HepG2 (cell line): Measurements from ENCODE around the gene MYL9. TPM values are rescaled to one million over a fixed set of nuclear protein-coding genes. Genes with fewer than 3 reads are reported as not detected.

Experiments
- ATAC-seq: fragments of 200-7000 bp; cut with Tn5 transposase; 3 replicates; pipeline ENCODE4 v1.9.1; 2020; ENCODE audit warnings: mild to moderate bottlenecking, moderate library complexity
- BruUV-seq: library from RNA; stranded (reverse); fragments of 400-500 nt; replicated peaks from 2 replicates; lab custom pipeline; 2021; lab: Mats Ljungman, UMichigan
- CTCF ChIA-PET: fragments of 300-600 bp; formaldehyde crosslinking; extraction: SDS; loops from one replicate; lab custom pipeline; 2021; ENCODE audit warnings: low total read pairs, inconsistent platforms, low intra/inter-chr PET ratio; lab: Yijun Ruan, JAX
- POLR2A ChIA-PET: fragments of 350-600 bp; sonication (Branson Sonifier 250); formaldehyde crosslinking; loops from one replicate; lab custom pipeline; 2020; ENCODE audit warnings: antibody characterized with exemption, inconsistent platforms; lab: Yijun Ruan, JAX
- DNase-seq: peaks from one replicate; pipeline ENCODE4 v3.0.0-alpha.2; 2015; ENCODE audit warnings: low spot score
- FAIRE-seq: peaks from 3 replicates; lab custom pipeline; 2011; peaks lifted over from hg19 to GRCh38; lab: Jason Lieb, UNC
- H2AFZ ChIP-seq: one replicate; pipeline ENCODE4 v1.6.1; 2011; ENCODE audit warnings: low read length, inconsistent platforms
- H3K27ac ChIP-seq: fragments of 300-600 bp; 3 replicates; pipeline ENCODE4 v1.8.0; 2011; ENCODE audit warnings: mixed run types, mild to moderate bottlenecking, mixed read lengths, low read length, inconsistent platforms; ENCODE audit not compliant: insufficient read depth; ENCODE audit errors: extremely low read length
- H3K27me3 ChIP-seq, 2 experiments: fragments of 200-600 bp in 1 of 2; 2 replicates in 1 of 2; 3 replicates in 1 of 2; pipeline versions ENCODE4 v1.6.0 to v1.8.0; 2011; ENCODE audit warnings: low read length in 2 of 2, mild to moderate bottlenecking in 2 of 2, moderate library complexity in 2 of 2, inconsistent platforms in 1 of 2; ENCODE audit not compliant: insufficient read depth in 2 of 2, control insufficient read depth in 1 of 2
- H3K36me3 ChIP-seq, 2 experiments: fragments of 200-600 bp in 1 of 2; replicated peaks in 1 of 2; 2 replicates in 1 of 2; 3 replicates in 1 of 2; pipeline versions ENCODE4 v1.5.1 to v1.8.0; 2011; ENCODE audit warnings: low read length in 2 of 2, inconsistent platforms in 1 of 2; ENCODE audit not compliant: insufficient read depth in 2 of 2, control insufficient read depth in 1 of 2
- H3K4me1 ChIP-seq: 2 replicates; pipeline ENCODE4 v1.5.1; 2012; ENCODE audit warnings: low read length, inconsistent platforms; ENCODE audit not compliant: insufficient read depth
- H3K4me2 ChIP-seq: 2 replicates; pipeline ENCODE4 v1.6.0; 2011; ENCODE audit warnings: low read depth, low read length, inconsistent platforms
- H3K4me3 ChIP-seq, 3 experiments: fragments of 200-600 bp in 1 of 3; sonication (generic), shearing (Covaris generic) in 1 of 3; replicated peaks in 1 of 3; 2 replicates each; pipeline ENCODE4 v1.5.1; 2011 to 2016; ENCODE audit warnings: low read length in 3 of 3, inconsistent platforms in 2 of 3, low read depth in 2 of 3, mild to moderate bottlenecking in 2 of 3, control low read depth in 1 of 3, mixed read lengths in 1 of 3; ENCODE audit not compliant: insufficient read depth in 1 of 3
- H3K79me2 ChIP-seq: one replicate; pipeline ENCODE4 v1.6.1; 2011; ENCODE audit warnings: low read length, inconsistent platforms; ENCODE audit not compliant: insufficient read depth
- H3K9ac ChIP-seq: 2 replicates; pipeline ENCODE4 v1.6.0; 2011; ENCODE audit warnings: mild to moderate bottlenecking, low read depth, low read length, inconsistent platforms; ENCODE audit not compliant: insufficient read depth
- H3K9me3 ChIP-seq: 2 replicates; pipeline ENCODE4 v1.5.1; 2012; ENCODE audit warnings: mild to moderate bottlenecking, low read length
- H4K20me1 ChIP-seq: 2 replicates; pipeline ENCODE4 v1.6.0; 2011; ENCODE audit warnings: inconsistent platforms, mild to moderate bottlenecking, low read length, moderate library complexity; ENCODE audit not compliant: insufficient read depth
- AFF4 ChIP-seq: sonication (generic); formaldehyde crosslinking; IDR thresholded peaks from 2 replicates; pipeline ENCODE4 v1.4.0; 2020; ENCODE audit warnings: missing genetic modification reagents
- DDIT3 ChIP-seq: sonication (generic); formaldehyde crosslinking; IDR thresholded peaks from 2 replicates; pipeline ENCODE4 v1.4.0; 2020; ENCODE audit warnings: mild to moderate bottlenecking, missing genetic modification reagents
- HOXA3 ChIP-seq: sonication (generic); formaldehyde crosslinking; IDR thresholded peaks from 2 replicates; pipeline ENCODE4 v1.5.0; 2020; ENCODE audit warnings: missing genetic modification reagents
- KDM4B ChIP-seq: sonication (generic); formaldehyde crosslinking; IDR thresholded peaks from 2 replicates; pipeline ENCODE4 v1.4.0; 2020; ENCODE audit warnings: missing genetic modification reagents
- KLF9 ChIP-seq: IDR thresholded peaks from 2 replicates; pipeline ENCODE4 v1.6.1; 2016; ENCODE audit warnings: low read depth
- MAFF ChIP-seq: IDR thresholded peaks from 2 replicates; pipeline ENCODE4 v1.6.1; 2011; ENCODE audit warnings: low read depth, low read length, improper control_type of control experiment
- POLR2G ChIP-seq: fragments of 200-400 bp; formaldehyde crosslinking; IDR thresholded peaks from 2 replicates; pipeline ENCODE4 v1.6.1; 2018; ENCODE audit warnings: mild to moderate bottlenecking, low read depth, low read length, moderate library complexity
- TFDP1 ChIP-seq: IDR thresholded peaks from 2 replicates; pipeline ENCODE4 v1.6.1; 2016; ENCODE audit warnings: missing compliant biosample characterization, missing genetic modification reagents, borderline replicate concordance
- YEATS2 ChIP-seq: sonication (generic); formaldehyde crosslinking; IDR thresholded peaks from 2 replicates; pipeline ENCODE4 v1.4.0; 2020; ENCODE audit warnings: missing genetic modification reagents, borderline replicate concordance
- ZBTB20 ChIP-seq: sonication (generic); formaldehyde crosslinking; IDR thresholded peaks from 2 replicates; pipeline ENCODE4 v1.8.1; 2023; ENCODE audit warnings: missing genetic modification reagents, low read depth, mild to moderate bottlenecking, borderline replicate concordance
- ZNF549 ChIP-seq: sonication (generic); formaldehyde crosslinking; IDR thresholded peaks from 2 replicates; pipeline ENCODE4 v1.5.0; 2020; ENCODE audit warnings: missing genetic modification reagents
- WGBS: methylation state at CpG from one replicate; pipeline ENCODE4 v1.1.6; 2017; ENCODE audit warnings: low lambda C conversion rate; 5-methylcytosine and 5-hydroxymethylcytosine counted together
- in situ Hi-C: cut with HindIII; loops from 2 replicates; pipeline ENCODE4 v1.10.0; 2017; ENCODE audit warnings: low pct_unique_long_range_greater_than_20kb; ENCODE audit not compliant: extremely low pct_ligation_motif_present
- intact Hi-C: fragments of 100-400 bp; cut with micrococcal nuclease; formaldehyde crosslinking; loops from one replicate; pipeline ENCODE4 v1.10.0; 2022; ENCODE audit not compliant: unreplicated experiment
- polyA plus RNA-seq, 8 experiments: library from polyadenylated mRNA; depleted of rRNA in 3 of 8; stranded (reverse) in 7 of 8; unstranded in 1 of 8; fragments of >200 nt; fragmentation: Illumina TruSeq in 4 of 8; extraction: Trizol in 4 of 8; gene quantifications; 2 replicates each; pipeline versions ENCODE4 v1.2.1 to v1.2.3, GENCODE V29; 2011 to 2016; ENCODE audit warnings: low read depth in 4 of 8, missing spikeins in 1 of 8, mixed read lengths in 1 of 8; ENCODE audit not compliant: insufficient read depth in 1 of 8
- total RNA-seq, 5 experiments: library from RNA; depleted of rRNA; stranded (reverse); fragments of >200 nt; fragmentation: Illumina TruSeq; extraction: Trizol; gene quantifications; 2 replicates each; pipeline ENCODE4 v1.2.3, GENCODE V29; 2016; ENCODE audit warnings: low read depth in 1 of 5

The MYL9 gene
- total and polyA plus RNA-seq, 2 of the 13 experiments (the other 11 are each of a cell fraction or from before 2014, with no cell fraction given), result 0.87 to 2.2 TPM

- no peak for FAIRE-seq
- no TSS peak for BruUV-seq
- Histone ChIP-seq H3K79me2 (no peaks in the 10 kb centered on the region), H3K27me3 (no peaks in the 10 kb centered on the region), H3K9me3 (no peaks in the 10 kb centered on the region), H4K20me1 (no peaks in the 10 kb centered on the region), H3K4me3 (no peak overlapping the region), H3K27ac (no peak overlapping the region), H3K4me1 (no peaks in the 10 kb centered on the region), H3K4me2 (no peak overlapping the region)
- POLR2A ChIA-PET, result interaction anchor here (1.4 kb wide), 1 partner anchor 565 kb away, joined by 3 read pairs; the partner anchor contains the start of gene SCAND1
- 98% methylated on average over 17 of the region's 17 CpGs for WGBS
- intact Hi-C loops (no loop called here), in situ Hi-C loops (no loop called here)
- TF ChIP-seq AFF4 (CRISPR knock-in tag), result no peak
- 0 out of 2 replicates have a peak, but pooled peaks have one; percentile 14 for TF ChIP-seq HOXA3 (CRISPR knock-in tag)
- TF ChIP-seq, all 625 proteins: peak for 1
- Histone ChIP-seq H3K36me3 (peaks cover 24 to 74% of the 10 kb centered on the region in 2 experiments), H2AFZ (no peak overlapping the region), H3K9ac (no peak overlapping the region)
- no peak for ATAC-seq
- CTCF ChIA-PET, result no interaction called here
- no peak for DNase-seq
These were observed 22.2 kb upstream of the MYL9 start for GRCh38 chr20:36519012-36519719.

GRCh38 chr20:36519944-36520343 is 21.4 kb upstream of the MYL9 start:
- Histone ChIP-seq H3K27me3 (no peaks in the 10 kb centered on the region), H3K27ac (no peak overlapping the region), H3K79me2 (no peaks in the 10 kb centered on the region), H3K9ac (no peak overlapping the region), H4K20me1 (no peaks in the 10 kb centered on the region), H3K4me1 (no peaks in the 10 kb centered on the region), H3K4me2 (no peak overlapping the region), H3K36me3 (peaks cover 23 to 71% of the 10 kb centered on the region in 2 experiments), H2AFZ (no peak overlapping the region), H3K9me3 (no peaks in the 10 kb centered on the region), H3K4me3 (no peak overlapping the region)
- ChIA-PET CTCF (no interaction called here), POLR2A (interaction anchor here (1.4 kb wide), 1 partner anchor 566 kb away, joined by 3 read pairs; the partner anchor contains the start of gene SCAND1)
- no TSS peak for BruUV-seq
- DNase-seq (no peak), FAIRE-seq (no peak), ATAC-seq (no peak)
- 96% methylated on average over 2 of the region's 2 CpGs for WGBS
- in situ Hi-C loops, result no loop called here
- intact Hi-C loops, result no loop called here
- TF ChIP-seq ZBTB20 (CRISPR knock-in tag) (no peak), DDIT3 (CRISPR knock-in tag) (no peak), KLF9 (no peak), ZNF549 (CRISPR knock-in tag) (no peak), KDM4B (CRISPR knock-in tag) (no peak), POLR2G (no peak), TFDP1 (CRISPR knock-in tag) (no peak), MAFF (no peak), YEATS2 (CRISPR knock-in tag) (no peak)
